ENCODE results near the gene CEP120. TPM values are rescaled to one million over a fixed set of nuclear protein-coding genes. Genes with fewer than 3 reads are reported as not detected.

The CEP120 gene
- total RNA-seq, 2 donors from 2014 or later: 19.9 to 23.5 TPM

GRCh38 chr5:123297866-123298265 is 125.3 kb downstream of the CEP120 start:
- Mint-ChIP-seq H3K27me3 (ENCODE audit: insufficient read depth) (no peaks in the 10 kb centered on the region), H3K4me3 (no peak overlapping the region), H3K36me3 (ENCODE audit: low read depth) (no peaks in the 10 kb centered on the region), H3K4me1 (no peaks in the 10 kb centered on the region), H3K27ac (no peak overlapping the region), H3K9me3 (no peaks in the 10 kb centered on the region)
- Histone ChIP-seq H3K4me3 (ENCODE audit: low read length) (no peak overlapping the region), H3K4me1 (ENCODE audit: control insufficient read depth, insufficient read depth, low read length) (no peaks in the 10 kb centered on the region), H3K9ac (ENCODE audit: extremely low read depth, low read length, poor library complexity, severe bottlenecking) (no peak overlapping the region), H3K36me3 (ENCODE audit: control insufficient read depth, insufficient read depth, low read length) (no peaks in the 10 kb centered on the region), H3K27ac (ENCODE audit: low read depth, low read length) (no peak overlapping the region), H3K27me3 (ENCODE audit: control insufficient read depth, insufficient read depth, low read length, poor library complexity, severe bottlenecking) (no peaks in the 10 kb centered on the region), H3K9me3 (ENCODE audit: control insufficient read depth, low read length) (no peaks in the 10 kb centered on the region)
- no peak for DNase-seq
- no peak for TF ChIP-seq CTCF (conservative IDR thresholded peaks at IDR 0.05)
- WGBS, 2 experiments (ENCODE audit: insufficient coverage in 1 of 2, insufficient read length in 1 of 2): 90 to 91% methylated on average over 1 of the region's 1 CpG

- Histone ChIP-seq H3K9ac (ENCODE audit: extremely low read depth, low read length, poor library complexity, severe bottlenecking) (no peak overlapping the region), H3K9me3 (ENCODE audit: control insufficient read depth, low read length) (no peaks in the 10 kb centered on the region), H3K36me3 (ENCODE audit: control insufficient read depth, insufficient read depth, low read length) (no peaks in the 10 kb centered on the region), H3K27me3 (ENCODE audit: control insufficient read depth, insufficient read depth, low read length, poor library complexity, severe bottlenecking) (no peaks in the 10 kb centered on the region), H3K4me3 (ENCODE audit: low read length) (no peak overlapping the region), H3K4me1 (ENCODE audit: control insufficient read depth, insufficient read depth, low read length) (no peaks in the 10 kb centered on the region), H3K27ac (ENCODE audit: low read depth, low read length) (no peak overlapping the region)
- Mint-ChIP-seq H3K4me3 (no peak overlapping the region), H3K36me3 (ENCODE audit: low read depth) (no peaks in the 10 kb centered on the region), H3K27me3 (ENCODE audit: insufficient read depth) (no peaks in the 10 kb centered on the region), H3K27ac (no peak overlapping the region), H3K4me1 (no peaks in the 10 kb centered on the region), H3K9me3 (no peaks in the 10 kb centered on the region)
- TF ChIP-seq CTCF (conservative IDR thresholded peaks at IDR 0.05): no peak
- DNase-seq: no peak
- WGBS, 2 experiments (ENCODE audit: insufficient coverage in 1 of 2, insufficient read length in 1 of 2): 83% methylated on average over 2 of the region's 2 CpGs; no CpG with 5 or more reads in 1 of the 2 experiments
Measured at GRCh38 chr5:123297198-123297831, 125.9 kb downstream of the CEP120 start.

Other genes with a start within 250 kb of the CEP120 start
- gene CSNK1G3, start 88.8 kb upstream of the CEP120 start, total RNA-seq: 10 to 100 TPM; 47.5 to 48.4 TPM

All from endodermal cell (in vitro differentiated cells).